ENCODE measurements around the gene TRMT61A.
"Not testable (repeated sequence)": the region's sequence is repeated elsewhere in the genome, so short reads cannot be mapped to it uniquely, and the experiment has no call there.

The TRMT61A gene

DNA sequence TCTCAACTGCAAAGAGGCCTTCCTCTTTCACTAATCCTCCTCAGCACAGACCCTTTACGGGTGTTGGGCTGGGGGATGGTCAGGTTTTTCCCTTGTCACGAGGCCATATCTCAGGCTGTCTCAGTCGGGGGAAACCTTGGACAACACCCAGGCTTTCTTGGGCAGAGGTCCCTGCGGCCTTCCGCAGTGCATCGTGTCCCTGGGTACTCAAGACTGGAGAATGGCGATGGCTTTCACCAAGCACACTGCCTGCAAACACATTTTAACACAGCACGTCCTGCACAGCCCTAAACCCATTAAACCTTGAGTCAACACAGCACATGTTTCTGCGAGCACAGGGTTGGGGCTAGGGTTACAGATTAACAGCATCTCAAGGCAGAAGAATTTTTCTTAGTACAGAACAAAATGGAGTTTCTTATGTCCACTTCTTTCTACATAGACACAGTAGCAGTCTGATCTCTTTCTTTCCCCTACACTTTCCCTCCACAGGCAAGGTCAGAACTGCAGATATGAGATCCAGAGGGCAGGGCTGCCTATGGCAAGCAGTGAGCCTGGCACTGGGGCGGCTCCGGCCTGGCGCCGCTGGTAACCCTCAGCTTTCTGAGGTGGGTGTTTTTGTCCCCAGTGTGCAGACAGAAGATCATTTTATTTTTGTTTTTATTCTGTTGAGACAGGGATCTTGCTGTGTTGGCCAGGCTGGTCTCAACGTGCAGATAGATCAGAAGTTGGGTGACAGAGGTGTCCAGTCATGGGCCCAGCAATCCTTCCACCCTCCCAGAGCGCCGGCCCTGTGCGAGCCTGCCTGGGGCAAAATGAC lies 3.4 kb upstream of the TRMT61A start:
- ATAC-seq, H3K9me3 Mint-ChIP-seq, H3K4me3 Mint-ChIP-seq, H3K27me3 Mint-ChIP-seq, H3K36me3 Mint-ChIP-seq: not testable (repeated sequence)
- peaks cover 56% of the 10 kb centered on the region for H3K4me1 Mint-ChIP-seq
- peak overlapping the region; percentile 84 for H3K27ac Mint-ChIP-seq

DNA sequence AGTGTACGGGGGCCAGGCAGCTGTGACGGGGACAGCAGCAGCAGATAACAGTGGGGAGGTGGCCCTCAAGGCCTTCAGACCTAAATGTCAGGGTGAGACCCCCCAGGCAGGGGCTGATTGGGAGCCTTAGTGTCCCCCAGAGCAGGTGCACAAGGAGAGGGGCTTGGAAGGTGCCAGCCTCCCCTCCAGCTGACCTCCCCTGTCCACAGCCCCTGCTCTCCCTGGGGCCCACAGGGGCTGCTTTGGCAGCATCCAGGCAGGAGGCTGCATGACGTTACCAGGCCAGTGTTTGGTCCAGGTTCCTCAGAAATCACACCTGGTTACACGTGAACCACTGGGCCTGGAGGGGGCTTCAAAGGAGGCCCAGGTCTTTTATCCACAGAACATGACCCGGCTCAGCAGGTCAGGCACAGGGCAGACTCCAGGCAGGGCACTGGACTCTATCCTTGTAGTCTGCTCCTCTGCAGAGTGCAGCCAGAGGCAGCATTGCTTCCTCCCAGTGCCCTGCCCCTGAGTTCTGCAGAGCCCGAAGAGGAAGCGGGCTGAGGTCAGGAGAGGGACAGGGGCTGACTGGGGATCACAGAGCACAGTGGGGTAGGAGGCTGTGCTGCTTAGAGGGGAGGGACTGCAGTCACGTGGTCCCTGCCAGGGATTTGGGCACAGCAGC lies 2.6 kb upstream of the TRMT61A start:
- Mint-ChIP-seq H3K27me3 (no peaks in the 10 kb centered on the region), H3K27ac (peak overlapping the region; percentile 84), H3K4me1 (peaks cover 62% of the 10 kb centered on the region), H3K36me3 (peaks cover 6% of the 10 kb centered on the region), H3K4me3 (no peak overlapping the region), H3K9me3 (no peaks in the 10 kb centered on the region)
- no peak for ATAC-seq

DNA sequence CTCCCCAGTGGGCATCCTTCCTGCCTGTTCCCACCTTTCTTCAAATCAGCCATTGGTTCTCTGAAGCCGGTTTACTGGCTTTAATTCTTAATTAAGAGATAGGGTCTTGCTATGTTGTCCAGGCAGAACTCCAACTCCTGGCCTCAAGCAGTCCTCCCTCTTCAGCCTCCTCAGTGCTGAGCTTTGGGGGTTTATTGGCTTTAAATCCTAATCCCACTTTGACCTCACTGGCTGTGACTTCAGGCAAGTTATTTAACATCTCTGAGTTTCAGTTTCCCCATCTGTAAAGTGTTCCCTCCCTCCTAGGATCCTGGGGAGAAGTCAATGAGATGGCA lies 2.1 kb upstream of the TRMT61A start:
- Mint-ChIP-seq H3K9me3 (no peaks in the 10 kb centered on the region), H3K27me3 (no peaks in the 10 kb centered on the region), H3K4me3 (peak overlapping the region; percentile 98), H3K4me1 (peaks cover 67% of the 10 kb centered on the region), H3K36me3 (peaks cover 10% of the 10 kb centered on the region), H3K27ac (peak overlapping the region; percentile 84)
- ATAC-seq: no peak

DNA sequence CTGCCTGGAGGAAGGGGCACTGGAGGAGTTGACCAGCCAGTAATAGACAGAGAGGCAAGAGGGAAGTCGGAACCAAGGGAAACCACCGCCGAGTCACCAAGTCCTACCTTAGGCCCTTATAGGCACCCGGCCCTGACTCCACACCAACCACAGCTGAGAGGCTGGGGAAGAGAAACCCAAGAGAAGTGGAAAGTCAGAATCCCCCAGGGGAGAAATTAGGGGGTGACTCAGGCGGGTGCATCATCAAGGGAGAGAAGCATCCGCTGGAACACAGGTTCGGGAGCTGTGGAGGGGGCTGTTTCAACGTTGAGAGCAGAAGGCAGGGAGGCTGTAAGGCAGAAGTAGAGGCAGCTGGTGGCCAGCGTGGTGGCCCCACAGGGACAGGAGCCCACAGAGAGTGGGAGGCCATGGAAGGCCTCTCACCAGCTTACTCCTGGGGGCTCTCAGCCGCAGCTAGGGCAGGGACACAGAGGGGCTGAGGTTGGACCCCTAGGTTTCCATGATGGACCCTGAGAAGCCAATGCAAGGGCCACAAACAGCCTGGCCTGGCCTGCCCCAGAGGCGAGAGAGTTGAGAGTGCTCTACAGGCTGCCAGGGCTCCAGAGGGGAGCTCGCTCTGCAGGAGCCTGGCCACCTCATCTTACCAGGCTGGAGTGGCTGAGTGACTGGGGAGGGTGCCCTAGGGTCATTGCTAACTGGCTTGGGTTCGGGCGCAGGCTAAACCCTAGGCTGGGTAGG lies 1.4 kb upstream of the TRMT61A start:
- H3K9me3 Mint-ChIP-seq: no peaks in the 10 kb centered on the region
- H3K36me3 Mint-ChIP-seq: peaks cover 10% of the 10 kb centered on the region
- H3K27me3 Mint-ChIP-seq: no peaks in the 10 kb centered on the region
- peak overlapping the region; percentile 98 for H3K4me3 Mint-ChIP-seq
- peak overlapping the region; percentile 84 for H3K27ac Mint-ChIP-seq
- peaks cover 69% of the 10 kb centered on the region for H3K4me1 Mint-ChIP-seq
- peak; percentile 95 for ATAC-seq

DNA sequence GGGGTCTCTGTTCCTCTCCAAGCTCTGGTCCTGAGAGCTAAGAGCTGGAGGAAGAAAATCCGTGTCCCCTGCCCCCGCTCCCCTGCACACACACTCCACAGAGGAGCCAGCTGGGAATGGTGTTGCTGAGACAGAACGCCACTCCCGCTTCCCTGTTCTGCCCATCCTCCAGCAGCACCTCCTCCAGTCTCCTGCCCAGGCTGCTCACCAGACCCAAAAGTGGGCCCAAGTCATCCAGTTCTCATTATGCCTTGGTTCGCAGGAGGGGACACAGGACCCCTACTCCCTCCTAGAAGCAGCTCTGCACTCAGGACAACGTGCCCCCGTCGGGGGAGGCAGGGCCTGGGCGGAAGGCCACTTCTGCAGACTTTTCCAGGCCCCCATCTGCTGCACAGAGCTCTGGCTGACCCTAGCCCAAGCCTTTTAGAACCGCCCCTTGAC lies 830 bp upstream of the TRMT61A start:
- Mint-ChIP-seq H3K27me3 (no peaks in the 10 kb centered on the region), H3K4me1 (peaks cover 69% of the 10 kb centered on the region), H3K27ac (peak overlapping the region; percentile 84), H3K4me3 (peak overlapping the region; percentile 98), H3K36me3 (peaks cover 10% of the 10 kb centered on the region), H3K9me3 (no peaks in the 10 kb centered on the region)
- no peak for ATAC-seq

DNA sequence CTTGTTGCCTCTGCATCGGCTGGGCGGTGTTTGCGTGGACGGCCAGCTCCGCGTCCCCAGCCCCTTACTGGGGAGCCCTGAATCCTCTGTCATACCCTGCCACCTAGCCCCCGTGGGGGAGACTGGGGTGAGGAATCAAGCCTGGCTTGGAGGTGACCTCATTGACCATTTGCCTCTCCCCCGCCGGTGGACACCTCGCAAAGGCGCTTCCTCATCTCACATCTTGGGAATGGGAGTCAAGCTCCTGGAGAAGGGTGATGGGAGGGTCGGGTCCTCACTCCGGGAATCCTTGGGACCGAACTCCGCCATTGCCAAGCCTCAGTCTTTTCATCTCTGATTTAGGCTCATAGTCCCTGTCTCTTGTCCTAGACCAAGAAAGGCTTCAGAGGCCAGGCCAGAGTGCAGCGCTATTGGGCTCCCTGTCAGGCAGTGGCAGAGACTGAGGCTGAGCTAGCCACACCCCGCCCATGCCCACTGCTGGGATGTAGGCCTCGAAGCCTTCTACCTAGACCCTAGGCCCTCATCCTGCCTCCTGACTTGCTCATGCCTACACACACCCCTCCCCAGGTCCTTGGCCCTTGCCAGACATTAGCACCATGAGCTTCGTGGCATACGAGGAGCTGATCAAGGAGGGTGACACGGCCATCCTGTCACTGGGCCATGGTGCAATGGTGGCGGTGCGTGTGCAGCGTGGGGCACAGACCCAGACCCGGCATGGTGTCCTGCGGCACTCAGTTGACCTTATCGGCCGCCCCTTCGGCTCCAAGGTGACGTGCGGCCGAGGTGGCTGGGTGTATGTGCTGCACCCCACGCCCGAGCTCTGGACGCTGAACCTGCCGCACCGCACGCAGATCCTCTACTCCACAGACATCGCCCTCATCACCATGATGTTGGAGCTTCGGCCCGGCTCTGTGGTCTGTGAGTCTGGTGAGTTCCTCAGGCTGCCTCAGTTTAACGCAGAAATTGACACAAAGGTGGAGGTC lies 678 bp downstream of the TRMT61A start:
- ATAC-seq: no peak
- Mint-ChIP-seq H3K9me3 (no peaks in the 10 kb centered on the region), H3K27me3 (no peaks in the 10 kb centered on the region), H3K4me3 (peak overlapping the region; percentile 98), H3K36me3 (peaks cover 10% of the 10 kb centered on the region), H3K4me1 (peaks cover 69% of the 10 kb centered on the region), H3K27ac (peak overlapping the region; percentile 84)

DNA sequence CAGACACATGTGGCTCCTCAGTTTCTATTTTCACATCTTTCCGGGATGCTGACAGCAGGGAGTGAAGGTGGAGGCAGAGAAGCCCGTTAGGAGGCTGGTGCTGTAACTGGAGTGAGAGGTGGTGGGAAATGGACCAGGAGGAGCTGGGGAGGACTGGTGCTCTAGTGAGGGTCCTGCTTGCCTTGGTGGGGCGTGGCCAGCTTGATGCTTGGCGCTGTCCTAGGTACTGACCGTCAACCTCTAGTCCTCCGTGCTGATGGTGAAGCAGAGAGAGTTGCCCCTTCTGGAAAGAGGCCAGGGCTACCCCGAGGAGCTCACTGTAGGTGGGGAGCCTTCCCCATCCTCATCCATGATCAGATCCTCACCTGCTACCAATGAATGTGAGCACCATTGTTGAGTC lies 1.4 kb downstream of the TRMT61A start:
- Mint-ChIP-seq H3K4me1 (peaks cover 63% of the 10 kb centered on the region), H3K27me3 (no peaks in the 10 kb centered on the region), H3K9me3 (no peaks in the 10 kb centered on the region), H3K4me3 (peak overlapping the region; percentile 98), H3K36me3 (peaks cover 10% of the 10 kb centered on the region), H3K27ac (peak overlapping the region; percentile 84)
- no peak for ATAC-seq

DNA sequence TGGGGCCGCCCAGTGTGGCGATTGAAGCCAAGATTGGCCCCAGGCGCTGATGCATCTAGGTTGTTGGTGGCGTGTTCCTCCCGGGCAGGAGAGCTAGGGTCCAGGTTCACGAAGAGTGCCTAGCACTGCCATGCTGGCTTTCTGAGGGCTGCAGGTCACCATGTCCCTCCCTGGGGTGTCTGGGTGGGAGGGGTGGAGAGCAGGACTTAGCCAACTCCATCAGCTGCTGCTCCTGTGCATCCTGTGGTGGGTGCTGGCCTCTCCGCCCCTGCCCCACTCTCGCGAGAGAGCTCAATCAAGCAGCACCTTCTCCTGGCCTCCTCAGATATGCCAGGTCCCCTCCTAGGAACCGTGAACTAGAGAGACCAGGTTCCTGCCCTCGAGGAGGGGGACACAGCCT lies 1.8 kb downstream of the TRMT61A start:
- no peak overlapping the region for H3K4me3 Mint-ChIP-seq
- H3K27ac Mint-ChIP-seq: peak overlapping the region; percentile 39
- H3K36me3 Mint-ChIP-seq: peaks cover 10% of the 10 kb centered on the region
- no peak for ATAC-seq
- H3K27me3 Mint-ChIP-seq: no peaks in the 10 kb centered on the region
- H3K4me1 Mint-ChIP-seq: peaks cover 59% of the 10 kb centered on the region
- no peaks in the 10 kb centered on the region for H3K9me3 Mint-ChIP-seq

DNA sequence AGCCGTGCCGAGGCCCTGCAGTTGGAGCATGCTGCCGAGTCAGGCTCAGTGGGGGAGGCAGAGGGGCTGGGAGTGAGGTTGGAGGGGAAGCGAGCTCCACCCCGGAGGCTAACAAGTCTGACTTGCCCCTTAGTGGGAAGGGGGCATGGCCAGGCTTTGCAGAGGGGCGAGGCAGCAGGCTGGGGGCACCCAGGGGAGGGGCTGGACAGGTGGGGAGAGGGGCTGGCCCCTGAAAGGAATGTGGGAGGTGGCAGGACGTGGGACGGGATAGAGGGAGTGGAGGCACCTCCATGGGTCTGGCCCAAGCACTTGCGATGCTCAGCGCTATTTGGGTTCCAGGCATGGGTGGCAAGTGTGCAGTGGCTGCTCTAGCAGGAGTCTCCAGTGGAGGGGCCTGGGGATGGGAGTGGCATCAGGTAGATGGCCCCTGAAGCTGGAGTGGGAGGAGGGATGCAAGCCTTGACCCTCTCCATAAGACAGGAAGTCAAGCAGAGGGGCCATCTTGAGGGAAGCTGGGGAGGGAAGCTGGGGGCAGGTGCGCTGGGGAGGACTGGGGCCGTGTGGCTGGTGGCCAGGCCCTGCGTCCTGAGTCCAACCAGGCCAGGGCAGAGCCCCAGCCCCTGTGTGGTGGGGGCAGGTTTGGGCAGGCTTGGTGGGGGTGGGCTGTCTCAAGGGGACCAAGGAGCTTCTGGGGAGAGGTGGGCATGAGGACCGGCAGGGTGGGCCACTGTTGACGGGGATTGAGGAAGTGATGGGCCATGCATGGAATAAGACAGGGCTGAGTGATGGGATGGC lies 2.6 kb downstream of the TRMT61A start:
- H3K27ac Mint-ChIP-seq: peak overlapping the region; percentile 39
- H3K4me3 Mint-ChIP-seq: no peak overlapping the region
- peaks cover 10% of the 10 kb centered on the region for H3K36me3 Mint-ChIP-seq
- no peaks in the 10 kb centered on the region for H3K9me3 Mint-ChIP-seq
- peaks cover 51% of the 10 kb centered on the region for H3K4me1 Mint-ChIP-seq
- no peaks in the 10 kb centered on the region for H3K27me3 Mint-ChIP-seq
- ATAC-seq: no peak

DNA sequence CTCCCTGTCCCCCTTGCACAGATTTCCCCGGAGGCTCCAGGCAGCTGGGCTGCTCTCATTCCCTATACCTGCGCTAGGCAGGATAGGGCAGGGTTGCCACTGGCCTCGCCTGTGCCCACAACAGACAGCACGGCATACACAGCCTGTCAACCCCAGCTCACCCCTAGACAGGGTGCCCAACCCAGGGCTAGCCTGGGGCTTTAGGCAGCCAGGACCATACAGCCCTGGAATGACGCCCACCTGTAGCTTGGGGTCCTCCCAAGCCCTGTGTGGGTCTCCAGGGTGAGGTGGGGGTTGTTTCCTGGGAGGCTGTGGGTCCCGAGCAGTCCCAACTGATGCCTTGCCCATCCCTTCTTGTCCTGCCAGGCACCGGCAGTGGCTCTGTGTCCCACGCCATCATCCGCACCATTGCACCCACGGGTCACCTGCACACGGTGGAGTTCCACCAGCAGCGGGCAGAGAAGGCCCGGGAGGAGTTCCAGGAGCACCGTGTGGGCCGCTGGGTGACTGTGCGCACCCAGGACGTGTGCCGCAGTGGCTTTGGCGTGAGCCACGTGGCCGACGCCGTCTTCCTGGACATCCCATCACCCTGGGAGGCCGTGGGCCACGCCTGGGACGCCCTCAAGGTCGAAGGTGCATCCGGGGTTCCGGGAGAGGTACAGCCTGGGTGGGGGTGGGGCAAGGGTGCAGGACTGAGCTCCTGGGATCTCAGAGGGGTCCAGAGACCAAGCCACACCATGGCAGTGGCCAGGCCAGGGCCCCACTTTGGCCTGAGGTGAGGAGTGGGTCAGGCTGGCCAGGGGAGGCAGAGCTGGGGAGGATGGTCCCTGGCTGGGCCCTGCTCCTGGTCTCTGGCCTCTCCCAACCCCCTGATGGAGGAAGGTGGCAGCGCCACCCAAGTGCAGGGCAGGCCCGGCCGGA lies 3.5 kb downstream of the TRMT61A start:
- Mint-ChIP-seq H3K9me3 (no peaks in the 10 kb centered on the region), H3K4me1 (peaks cover 42% of the 10 kb centered on the region), H3K27ac (no peak overlapping the region), H3K27me3 (no peaks in the 10 kb centered on the region), H3K36me3 (peaks cover 15% of the 10 kb centered on the region), H3K4me3 (no peak overlapping the region)
- ATAC-seq: no peak

DNA sequence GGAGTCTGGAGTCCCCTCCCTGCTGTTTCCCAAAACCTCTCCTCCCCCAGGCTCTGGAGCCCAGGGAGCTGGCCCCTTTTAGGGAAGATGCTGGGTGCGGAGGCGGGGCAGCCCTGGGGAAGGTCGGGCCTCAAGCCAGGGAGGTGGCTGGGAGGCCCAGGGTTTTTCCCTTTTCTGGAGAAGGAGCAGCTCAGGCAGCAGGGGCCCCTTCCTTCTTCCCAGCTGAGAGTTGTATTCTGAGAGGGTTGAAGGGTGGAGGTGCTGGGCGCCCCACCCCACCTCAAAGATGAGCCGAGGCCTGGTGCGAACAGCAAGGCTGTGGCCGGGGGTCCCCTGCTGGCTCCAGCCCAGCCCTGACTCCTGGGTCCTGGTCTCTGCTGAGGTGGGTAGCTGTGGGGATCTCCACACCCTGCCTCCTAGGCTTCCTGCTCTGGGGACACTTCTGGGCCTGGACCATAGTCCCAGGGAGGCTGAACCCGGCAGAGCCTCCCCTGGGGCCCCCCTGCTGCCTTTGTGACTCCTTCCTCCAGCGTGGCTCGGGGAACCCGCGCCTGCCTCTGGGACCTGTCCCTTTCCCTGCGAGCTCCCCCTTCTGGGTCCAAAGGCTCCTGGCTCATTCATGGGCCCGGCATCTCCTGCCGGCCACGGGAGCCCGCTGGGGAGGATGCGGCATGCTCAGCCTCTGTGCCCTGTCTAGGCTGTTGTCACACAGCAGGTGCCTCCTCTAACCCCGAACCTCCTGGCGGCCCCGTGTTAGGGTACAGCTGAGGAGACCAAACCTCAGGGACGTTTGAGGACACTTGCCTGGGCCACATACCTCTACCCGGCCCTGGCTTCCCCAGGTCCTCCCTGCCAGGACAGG lies 4.4 kb downstream of the TRMT61A start:
- no peak for ATAC-seq
- Mint-ChIP-seq H3K27me3 (no peaks in the 10 kb centered on the region), H3K27ac (no peak overlapping the region), H3K9me3 (no peaks in the 10 kb centered on the region), H3K4me3 (no peak overlapping the region), H3K36me3 (peaks cover 15% of the 10 kb centered on the region), H3K4me1 (peaks cover 33% of the 10 kb centered on the region)

DNA sequence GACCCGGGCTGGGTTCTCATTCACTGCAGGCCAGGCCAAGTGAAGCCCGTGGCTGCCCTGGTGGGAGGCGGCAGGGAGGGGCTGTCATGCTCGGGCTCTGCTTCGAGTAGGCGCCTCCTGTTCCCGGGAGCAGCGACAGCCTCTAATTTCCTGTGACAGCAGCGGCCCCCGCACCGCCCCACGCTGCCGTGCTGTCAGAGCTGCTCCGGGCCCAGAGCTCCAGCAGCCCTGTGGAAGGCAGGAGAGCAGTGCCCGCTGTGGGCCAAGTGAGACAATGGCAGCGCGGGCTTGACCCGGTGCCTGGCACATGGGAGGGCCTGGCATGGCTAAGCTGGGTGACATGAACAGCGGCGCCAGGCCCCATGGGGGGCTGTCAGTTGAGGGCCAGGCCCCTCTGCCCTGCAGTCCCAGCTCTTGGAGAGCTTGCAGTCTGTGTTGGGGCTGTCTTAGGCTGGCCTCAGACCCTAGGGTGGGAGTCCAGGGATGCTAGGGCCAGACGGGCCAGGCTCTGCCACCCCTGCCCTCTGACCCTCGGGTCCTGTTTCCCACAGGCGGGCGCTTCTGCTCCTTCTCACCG lies 5.1 kb downstream of the TRMT61A start:
- Mint-ChIP-seq H3K36me3 (peaks cover 15% of the 10 kb centered on the region), H3K9me3 (no peaks in the 10 kb centered on the region), H3K4me3 (no peak overlapping the region), H3K4me1 (peaks cover 28% of the 10 kb centered on the region), H3K27me3 (no peaks in the 10 kb centered on the region), H3K27ac (no peak overlapping the region)
- ATAC-seq: no peak

All from stimulated activated memory B cell treated with anti-CD40 and anti-IgM and Interleukin-4, amounts not matched to agents 10 μg/mL and 1 μg/mL and 100 μg/mL, for 72 hours (primary cell).